HEK293 (cell line): ENCODE data around the gene FAM151B.

Source experiments
- CTCF ChIA-PET: fragments of 350-600 bp; formaldehyde crosslinking; extraction: SDS; loops from one replicate; lab custom pipeline; 2021; ENCODE audit warnings: antibody characterized with exemption; lab: Yijun Ruan, JAX
- POLR2A ChIA-PET: fragments of 300-600 bp; formaldehyde crosslinking; extraction: SDS; loops from one replicate; lab custom pipeline; 2020; ENCODE audit warnings: antibody characterized with exemption, inconsistent platforms; lab: Yijun Ruan, JAX
- H3K27ac ChIP-seq: fragments of 200-500 bp; sonication (Bioruptor generic); 2 replicates; pipeline ENCODE4 v1.5.1; 2014; ENCODE audit warnings: low read depth, low read length, control low read depth, inconsistent platforms; ENCODE audit errors: extremely low read depth
- H3K36me3 ChIP-seq, 2 experiments: fragments of 200-500 bp in 1 of 2; sonication (Bioruptor generic) in 1 of 2; 1 replicate in 1 of 2; 2 replicates in 1 of 2; pipeline ENCODE4 v1.5.1; 2014 to 2017; ENCODE audit warnings: inconsistent platforms in 2 of 2, low read length in 2 of 2; ENCODE audit not compliant: control insufficient read depth in 2 of 2, insufficient read depth in 1 of 2
- H3K4me1 ChIP-seq: fragments of 200-500 bp; sonication (Bioruptor generic); 2 replicates; pipeline ENCODE4 v1.5.1; 2014; ENCODE audit warnings: mild to moderate bottlenecking, low read length, inconsistent platforms; ENCODE audit not compliant: control insufficient read depth, insufficient read depth
- H3K4me3 ChIP-seq: 2 replicates; pipeline ENCODE4 v1.5.1; 2011; ENCODE audit warnings: low read depth, mild to moderate bottlenecking, control low read depth, low read length, moderate library complexity
- H3K9me3 ChIP-seq: fragments of 200-500 bp; sonication (Bioruptor generic); 2 replicates; pipeline ENCODE4 v1.5.1; 2014; ENCODE audit warnings: low read depth, low read length, inconsistent platforms; ENCODE audit not compliant: control insufficient read depth, insufficient read depth
- ATF2 ChIP-seq: fragments of 450-650 bp; formaldehyde crosslinking; IDR thresholded peaks from 2 replicates; pipeline ENCODE4 v1.5.1; 2016; ENCODE audit warnings: missing biosample characterization, missing genetic modification characterization, low read depth
- BCL11B ChIP-seq: fragments of 450-650 bp; formaldehyde crosslinking; IDR thresholded peaks from 2 replicates; pipeline ENCODE4 v1.5.1; 2016; ENCODE audit warnings: low read depth, missing biosample characterization, missing genetic modification characterization
- CTCF ChIP-seq: fragments of 450-650 bp; formaldehyde crosslinking; IDR thresholded peaks from 2 replicates; pipeline ENCODE4 v1.5.1; 2016; ENCODE audit warnings: missing biosample characterization, missing genetic modification characterization
- HOXA7 ChIP-seq: sonication (generic); formaldehyde crosslinking; IDR thresholded peaks from 2 replicates; pipeline ENCODE4 v1.8.1; 2022; ENCODE audit warnings: missing genetic modification reagents, borderline replicate concordance
- KLF8 ChIP-seq: fragments of 450-650 bp; formaldehyde crosslinking; IDR thresholded peaks from 2 replicates; pipeline ENCODE4 v1.5.1; 2016; ENCODE audit warnings: missing biosample characterization, missing genetic modification characterization
- MEIS1 ChIP-seq: sonication (generic); formaldehyde crosslinking; IDR thresholded peaks from 2 replicates; pipeline ENCODE4 v1.8.1; 2022; ENCODE audit warnings: missing genetic modification reagents, mild to moderate bottlenecking, borderline replicate concordance
- OVOL3 ChIP-seq: fragments of 450-650 bp; formaldehyde crosslinking; IDR thresholded peaks from 2 replicates; pipeline ENCODE4 v1.5.1; 2016; ENCODE audit warnings: missing biosample characterization, missing genetic modification characterization
- PRDM1 ChIP-seq: fragments of 450-650 bp; formaldehyde crosslinking; IDR thresholded peaks from 2 replicates; pipeline ENCODE4; 2016; ENCODE audit warnings: missing biosample characterization, missing genetic modification characterization
- SCRT2 ChIP-seq: fragments of 450-650 bp; formaldehyde crosslinking; IDR thresholded peaks from 2 replicates; pipeline ENCODE4 v1.5.1; 2016; ENCODE audit warnings: missing biosample characterization, missing genetic modification characterization
- WT1 ChIP-seq: fragments of 450-650 bp; formaldehyde crosslinking; IDR thresholded peaks from 2 replicates; pipeline ENCODE4 v1.5.1; 2016; ENCODE audit warnings: missing biosample characterization, missing genetic modification characterization
- YY2 ChIP-seq: fragments of 450-650 bp; formaldehyde crosslinking; IDR thresholded peaks from 2 replicates; pipeline ENCODE4 v1.5.1; 2016; ENCODE audit warnings: missing biosample characterization, missing genetic modification characterization
- ZFHX2 ChIP-seq: fragments of 450-650 bp; formaldehyde crosslinking; conservative IDR thresholded peaks from 2 replicates; pipeline ENCODE4 v1.5.1; 2016; ENCODE audit warnings: missing biosample characterization, missing genetic modification characterization
- ZNF132 ChIP-seq: fragments of 450-650 bp; formaldehyde crosslinking; IDR thresholded peaks from 2 replicates; pipeline ENCODE4 v1.5.1; 2017; ENCODE audit warnings: missing biosample characterization, missing genetic modification characterization, borderline replicate concordance
- ZNF16 ChIP-seq: fragments of 450-650 bp; formaldehyde crosslinking; IDR thresholded peaks from 2 replicates; pipeline ENCODE4 v1.5.1; 2016; ENCODE audit warnings: low read depth, missing biosample characterization, missing genetic modification characterization
- ZNF248 ChIP-seq: fragments of 450-650 bp; formaldehyde crosslinking; IDR thresholded peaks from 2 replicates; pipeline ENCODE4 v1.5.1; 2017; ENCODE audit warnings: missing biosample characterization, missing genetic modification characterization
- ZNF280D ChIP-seq: fragments of 450-650 bp; formaldehyde crosslinking; IDR thresholded peaks from 2 replicates; pipeline ENCODE4 v1.5.1; 2016; ENCODE audit warnings: missing biosample characterization, missing genetic modification characterization
- ZNF292 ChIP-seq: fragments of 450-650 bp; formaldehyde crosslinking; IDR thresholded peaks from 2 replicates; pipeline ENCODE4 v1.5.1; 2016; ENCODE audit warnings: low read depth, missing biosample characterization, missing genetic modification characterization, borderline replicate concordance
- ZNF621 ChIP-seq: fragments of 450-650 bp; formaldehyde crosslinking; IDR thresholded peaks from 2 replicates; pipeline ENCODE4 v1.5.1; 2017; ENCODE audit warnings: missing biosample characterization, missing genetic modification characterization
- ZNF654 ChIP-seq: fragments of 450-650 bp; formaldehyde crosslinking; IDR thresholded peaks from 2 replicates; pipeline ENCODE4 v1.5.1; 2016; ENCODE audit warnings: low read depth, missing biosample characterization, missing genetic modification characterization
- ZNF670 ChIP-seq: fragments of 450-650 bp; formaldehyde crosslinking; IDR thresholded peaks from 2 replicates; pipeline ENCODE4 v1.5.1; 2016; ENCODE audit warnings: missing biosample characterization, missing genetic modification characterization, low read depth
- ZNF777 ChIP-seq: fragments of 450-650 bp; formaldehyde crosslinking; IDR thresholded peaks from 2 replicates; pipeline ENCODE4 v1.5.1; 2017; ENCODE audit warnings: missing biosample characterization, missing genetic modification characterization, borderline replicate concordance
- ZNF792 ChIP-seq: fragments of 450-650 bp; formaldehyde crosslinking; IDR thresholded peaks from 2 replicates; pipeline ENCODE4 v1.5.1; 2016; ENCODE audit warnings: missing biosample characterization, missing genetic modification characterization
- TF ChIP-seq, protein P1 (sequence below): fragments of 450-650 bp; formaldehyde crosslinking; IDR thresholded peaks from 2 replicates; pipeline ENCODE4 v1.5.1; 2016; ENCODE audit warnings: missing biosample characterization, missing genetic modification characterization
- TF ChIP-seq, protein P2 (sequence below): fragments of 450-650 bp; formaldehyde crosslinking; IDR thresholded peaks from 2 replicates; pipeline ENCODE4 v1.5.1; 2017; ENCODE audit warnings: missing biosample characterization, missing genetic modification characterization

FAM151B gene

DNA sequence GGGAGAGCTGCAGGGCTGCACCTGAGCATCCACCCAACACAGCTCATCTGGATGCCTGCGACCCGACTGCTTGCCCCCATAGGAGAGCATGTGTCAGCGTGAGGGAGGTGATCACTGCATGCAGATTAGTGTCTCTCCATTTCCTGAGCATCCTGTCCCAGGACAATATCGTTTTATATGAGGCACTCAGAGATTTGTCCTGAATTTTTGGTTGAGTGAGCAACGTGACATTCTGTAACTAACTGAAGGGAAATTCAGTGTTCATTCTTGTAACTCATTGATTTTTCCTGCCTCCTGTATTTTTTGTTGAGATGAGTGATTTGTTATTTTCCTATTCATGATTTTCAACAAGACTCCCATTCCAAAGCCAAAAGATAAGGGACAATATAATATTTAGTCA is 102.9 kb downstream of the FAM151B start:
- H3K36me3 ChIP-seq = no peaks in the 10 kb centered on the region
- POLR2A ChIA-PET = no interaction called here
- H3K27ac ChIP-seq = no peak overlapping the region
- H3K4me3 ChIP-seq = no peak overlapping the region
- CTCF ChIA-PET = no interaction called here
- no peaks in the 10 kb centered on the region for H3K4me1 ChIP-seq
- H3K9me3 ChIP-seq = no peaks in the 10 kb centered on the region
- TF ChIP-seq CTCF (tag by site-specific recombination) = no peak
- TF ChIP-seq ZNF670 (tag by site-specific recombination) = no peak
- TF ChIP-seq, protein P1, sequence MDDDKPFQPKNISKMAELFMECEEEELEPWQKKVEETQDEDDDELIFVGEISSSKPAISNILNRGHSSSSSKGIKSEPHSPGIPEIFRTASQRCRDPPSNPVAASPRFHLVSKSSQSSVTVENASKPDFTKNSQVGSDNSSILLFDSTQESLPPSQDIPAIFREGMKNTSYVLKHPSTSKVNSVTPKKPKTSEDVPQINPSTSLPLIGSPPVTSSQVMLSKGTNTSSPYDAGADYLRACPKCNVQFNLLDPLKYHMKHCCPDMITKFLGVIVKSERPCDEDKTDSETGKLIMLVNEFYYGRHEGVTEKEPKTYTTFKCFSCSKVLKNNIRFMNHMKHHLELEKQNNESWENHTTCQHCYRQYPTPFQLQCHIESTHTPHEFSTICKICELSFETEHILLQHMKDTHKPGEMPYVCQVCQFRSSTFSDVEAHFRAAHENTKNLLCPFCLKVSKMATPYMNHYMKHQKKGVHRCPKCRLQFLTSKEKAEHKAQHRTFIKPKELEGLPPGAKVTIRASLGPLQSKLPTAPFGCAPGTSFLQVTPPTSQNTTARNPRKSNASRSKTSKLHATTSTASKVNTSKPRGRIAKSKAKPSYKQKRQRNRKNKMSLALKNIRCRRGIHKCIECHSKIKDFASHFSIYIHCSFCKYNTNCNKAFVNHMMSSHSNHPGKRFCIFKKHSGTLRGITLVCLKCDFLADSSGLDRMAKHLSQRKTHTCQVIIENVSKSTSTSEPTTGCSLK (tag by site-specific recombination) = no peak
- TF ChIP-seq HOXA7 (CRISPR knock-in tag) = no peak
- TF ChIP-seq ZNF654 (tag by site-specific recombination) = no peak
- TF ChIP-seq ZNF132 (tag by site-specific recombination) = no peak
- no peak for TF ChIP-seq YY2 (tag by site-specific recombination)
- no peak for TF ChIP-seq ZFHX2
- no peak for TF ChIP-seq SCRT2
- TF ChIP-seq ZNF248 (tag by site-specific recombination) = no peak
- no peak for TF ChIP-seq ZNF621 (tag by site-specific recombination)
- TF ChIP-seq ZNF792 (tag by site-specific recombination) = no peak
- no peak for TF ChIP-seq ZNF16
- no peak for TF ChIP-seq PRDM1
- no peak for TF ChIP-seq MEIS1
- TF ChIP-seq, protein P2, sequence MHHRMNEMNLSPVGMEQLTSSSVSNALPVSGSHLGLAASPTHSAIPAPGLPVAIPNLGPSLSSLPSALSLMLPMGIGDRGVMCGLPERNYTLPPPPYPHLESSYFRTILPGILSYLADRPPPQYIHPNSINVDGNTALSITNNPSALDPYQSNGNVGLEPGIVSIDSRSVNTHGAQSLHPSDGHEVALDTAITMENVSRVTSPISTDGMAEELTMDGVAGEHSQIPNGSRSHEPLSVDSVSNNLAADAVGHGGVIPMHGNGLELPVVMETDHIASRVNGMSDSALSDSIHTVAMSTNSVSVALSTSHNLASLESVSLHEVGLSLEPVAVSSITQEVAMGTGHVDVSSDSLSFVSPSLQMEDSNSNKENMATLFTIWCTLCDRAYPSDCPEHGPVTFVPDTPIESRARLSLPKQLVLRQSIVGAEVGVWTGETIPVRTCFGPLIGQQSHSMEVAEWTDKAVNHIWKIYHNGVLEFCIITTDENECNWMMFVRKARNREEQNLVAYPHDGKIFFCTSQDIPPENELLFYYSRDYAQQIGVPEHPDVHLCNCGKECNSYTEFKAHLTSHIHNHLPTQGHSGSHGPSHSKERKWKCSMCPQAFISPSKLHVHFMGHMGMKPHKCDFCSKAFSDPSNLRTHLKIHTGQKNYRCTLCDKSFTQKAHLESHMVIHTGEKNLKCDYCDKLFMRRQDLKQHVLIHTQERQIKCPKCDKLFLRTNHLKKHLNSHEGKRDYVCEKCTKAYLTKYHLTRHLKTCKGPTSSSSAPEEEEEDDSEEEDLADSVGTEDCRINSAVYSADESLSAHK (tag by site-specific recombination) = no peak
- TF ChIP-seq WT1 (tag by site-specific recombination) = no peak
- no peak for TF ChIP-seq ZNF292

DNA sequence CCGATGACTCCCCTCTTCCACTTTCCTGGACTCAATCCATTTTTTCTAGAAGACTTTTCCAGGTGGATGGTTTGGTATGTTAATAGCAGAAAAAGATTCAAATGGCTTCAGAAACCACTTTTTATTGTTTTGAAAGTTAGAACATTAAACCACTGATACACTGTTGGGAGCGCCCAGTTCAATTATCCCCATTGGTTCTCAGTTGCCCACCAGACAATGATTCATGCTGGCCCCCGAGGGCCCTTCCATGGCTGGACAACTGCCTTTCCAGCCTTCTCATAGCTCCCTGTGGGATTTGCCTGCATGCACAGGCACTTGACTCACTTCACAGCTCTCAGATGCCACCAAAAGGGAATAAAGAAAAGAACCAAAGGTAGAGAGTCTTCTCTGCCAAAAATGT is 103.5 kb downstream of the FAM151B start:
- Histone ChIP-seq H3K27ac (no peak overlapping the region), H3K36me3 (no peaks in the 10 kb centered on the region), H3K4me3 (no peak overlapping the region), H3K9me3 (no peaks in the 10 kb centered on the region), H3K4me1 (no peaks in the 10 kb centered on the region)
- CTCF ChIA-PET = interaction anchor here (0.6 kb wide), 1 partner anchor 9 kb away, joined by 3 read pairs; no protein-coding TSS in a partner anchor
- POLR2A ChIA-PET = no interaction called here
- TF ChIP-seq ZNF777 (tag by site-specific recombination) = no peak
- TF ChIP-seq, protein P1 (tag by site-specific recombination) = no peak
- no peak for TF ChIP-seq KLF8
- TF ChIP-seq ATF2 (tag by site-specific recombination) = no peak
- no peak for TF ChIP-seq BCL11B
- no peak for TF ChIP-seq ZNF280D
- TF ChIP-seq OVOL3 (tag by site-specific recombination) = no peak
